ENCODE measurements around the gene LYRM4. TPM values are rescaled to one million over a fixed set of nuclear protein-coding genes. Genes with fewer than 3 reads are reported as not detected.

Gene LYRM4
- total RNA-seq, 2 experiments from 2014 or later, result 24.8 to 28.1 TPM

DNA sequence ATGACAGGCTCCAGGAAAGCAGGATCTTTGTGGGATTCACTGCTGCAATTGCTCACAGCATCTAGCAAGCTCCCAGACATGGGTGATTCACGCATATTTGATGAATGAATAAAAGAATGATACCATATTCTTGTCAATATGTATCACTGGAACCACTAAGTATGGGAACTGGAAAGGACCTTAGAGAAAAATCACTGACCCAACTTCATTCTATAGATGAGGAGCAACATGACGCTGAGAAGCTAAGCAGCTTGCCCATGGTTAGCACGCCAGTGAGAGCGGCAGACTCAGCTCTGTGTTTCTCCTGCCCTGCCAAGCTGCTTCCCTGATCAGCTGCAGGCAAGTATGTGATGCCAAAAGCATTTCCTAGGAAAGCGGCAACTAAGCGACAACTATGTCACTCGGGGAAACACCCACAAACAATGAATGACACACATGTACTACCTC lies 108.8 kb downstream of the LYRM4 start:
- Histone ChIP-seq H3K4me1 (ENCODE audit: insufficient read depth, low read length) (no peaks in the 10 kb centered on the region), H3K9me3 (ENCODE audit: control insufficient read depth in 1 of 2, insufficient read depth in 1 of 2, low read length in 2 of 2) (no peaks in the 10 kb centered on the region), H3K27ac (ENCODE audit: low read depth in 1 of 2, low read length in 2 of 2) (no peak overlapping the region), H3K27me3 (ENCODE audit: control insufficient read depth in 1 of 2, insufficient read depth in 2 of 2, low read length in 2 of 2) (no peaks in the 10 kb centered on the region), H3K36me3 (ENCODE audit: insufficient read depth, low read length) (no peaks in the 10 kb centered on the region), H3K4me3 (ENCODE audit: low read length) (no peak overlapping the region)
- intact Hi-C loops (cut with DNase I, micrococcal nuclease), result loop anchor here in 1 of 2 experiments (5.0 kb wide), 1 partner anchor 50 kb away; no protein-coding TSS in a partner anchor
- no peaks in the 10 kb centered on the region for H3K27me3 Mint-ChIP-seq
- no peaks in the 10 kb centered on the region for H3K4me1 Mint-ChIP-seq (ENCODE audit: low read depth)
- DNase-seq (no peak), ATAC-seq (ENCODE audit: poor library complexity) (no peak)
- no peaks in the 10 kb centered on the region for H3K36me3 Mint-ChIP-seq (ENCODE audit: low read depth)
- POLR2A ChIA-PET, result interaction anchor here (0.6 kb wide), 1 partner anchor 8 kb away, joined by 3 read pairs; no protein-coding TSS in a partner anchor
- no peak overlapping the region for H3K27ac Mint-ChIP-seq
- CTCF ChIA-PET, result no interaction called here
- H3K9me3 Mint-ChIP-seq, result no peaks in the 10 kb centered on the region
- H3K4me3 Mint-ChIP-seq, result no peak overlapping the region
- TF ChIP-seq, protein P1, sequence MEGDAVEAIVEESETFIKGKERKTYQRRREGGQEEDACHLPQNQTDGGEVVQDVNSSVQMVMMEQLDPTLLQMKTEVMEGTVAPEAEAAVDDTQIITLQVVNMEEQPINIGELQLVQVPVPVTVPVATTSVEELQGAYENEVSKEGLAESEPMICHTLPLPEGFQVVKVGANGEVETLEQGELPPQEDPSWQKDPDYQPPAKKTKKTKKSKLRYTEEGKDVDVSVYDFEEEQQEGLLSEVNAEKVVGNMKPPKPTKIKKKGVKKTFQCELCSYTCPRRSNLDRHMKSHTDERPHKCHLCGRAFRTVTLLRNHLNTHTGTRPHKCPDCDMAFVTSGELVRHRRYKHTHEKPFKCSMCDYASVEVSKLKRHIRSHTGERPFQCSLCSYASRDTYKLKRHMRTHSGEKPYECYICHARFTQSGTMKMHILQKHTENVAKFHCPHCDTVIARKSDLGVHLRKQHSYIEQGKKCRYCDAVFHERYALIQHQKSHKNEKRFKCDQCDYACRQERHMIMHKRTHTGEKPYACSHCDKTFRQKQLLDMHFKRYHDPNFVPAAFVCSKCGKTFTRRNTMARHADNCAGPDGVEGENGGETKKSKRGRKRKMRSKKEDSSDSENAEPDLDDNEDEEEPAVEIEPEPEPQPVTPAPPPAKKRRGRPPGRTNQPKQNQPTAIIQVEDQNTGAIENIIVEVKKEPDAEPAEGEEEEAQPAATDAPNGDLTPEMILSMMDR (IDR thresholded peaks at IDR 0.05), result no peak

DNA sequence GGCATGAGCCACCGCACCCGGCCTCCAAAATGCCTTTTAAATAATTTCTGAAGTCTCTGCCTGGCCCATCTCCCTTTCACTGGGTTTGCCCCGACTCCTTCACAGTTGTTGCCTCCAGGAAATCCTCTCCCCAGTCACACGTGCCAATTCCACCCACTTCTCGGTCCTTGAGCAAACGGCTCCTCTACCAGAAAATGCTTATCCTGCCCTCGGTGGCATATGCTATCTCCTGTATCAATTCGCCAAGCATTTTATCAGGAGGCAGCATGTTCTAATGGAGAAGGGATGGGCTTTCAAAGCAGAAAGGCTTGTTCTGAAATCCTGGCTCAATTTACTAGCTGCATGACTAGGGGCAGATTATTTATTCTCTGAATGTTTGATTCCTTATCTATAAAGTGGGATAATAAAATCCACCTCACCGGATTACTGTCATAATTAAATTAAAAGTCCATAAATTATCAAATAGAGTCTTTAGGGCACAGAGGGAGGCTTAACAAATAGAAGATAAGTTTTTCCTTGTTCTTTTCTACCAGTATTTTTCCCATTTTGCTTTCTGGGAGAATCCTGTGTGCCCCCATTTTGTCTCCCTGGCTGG lies 109.3 kb downstream of the LYRM4 start:
- Mint-ChIP-seq H3K9me3 (no peaks in the 10 kb centered on the region), H3K27ac (no peak overlapping the region), H3K27me3 (no peaks in the 10 kb centered on the region), H3K4me1 (ENCODE audit: low read depth) (no peaks in the 10 kb centered on the region), H3K4me3 (no peak overlapping the region), H3K36me3 (ENCODE audit: low read depth) (no peaks in the 10 kb centered on the region)
- H3K27me3 ChIP-seq (ENCODE audit: control insufficient read depth in 1 of 2, insufficient read depth in 2 of 2, low read length in 2 of 2), result no peaks in the 10 kb centered on the region
- CTCF ChIA-PET, result no interaction called here
- no peak overlapping the region for H3K27ac ChIP-seq (ENCODE audit: low read depth in 1 of 2, low read length in 2 of 2)
- ATAC-seq (ENCODE audit: poor library complexity) (no peak), DNase-seq (no peak)
- intact Hi-C loops (cut with DNase I, micrococcal nuclease), result loop anchor here in 1 of 2 experiments (5.0 kb wide), 1 partner anchor 51 kb away; no protein-coding TSS in a partner anchor
- no peaks in the 10 kb centered on the region for H3K4me1 ChIP-seq (ENCODE audit: insufficient read depth, low read length)
- POLR2A ChIA-PET, result interaction anchor here (0.6 kb wide), 1 partner anchor 9 kb away, joined by 3 read pairs; no protein-coding TSS in a partner anchor
- no peaks in the 10 kb centered on the region for H3K9me3 ChIP-seq (ENCODE audit: control insufficient read depth in 1 of 2, insufficient read depth in 1 of 2, low read length in 2 of 2)
- TF ChIP-seq, protein P1 (IDR thresholded peaks at IDR 0.05), result no peak
- H3K36me3 ChIP-seq (ENCODE audit: insufficient read depth, low read length), result no peaks in the 10 kb centered on the region
- H3K4me3 ChIP-seq (ENCODE audit: low read length), result no peak overlapping the region

DNA sequence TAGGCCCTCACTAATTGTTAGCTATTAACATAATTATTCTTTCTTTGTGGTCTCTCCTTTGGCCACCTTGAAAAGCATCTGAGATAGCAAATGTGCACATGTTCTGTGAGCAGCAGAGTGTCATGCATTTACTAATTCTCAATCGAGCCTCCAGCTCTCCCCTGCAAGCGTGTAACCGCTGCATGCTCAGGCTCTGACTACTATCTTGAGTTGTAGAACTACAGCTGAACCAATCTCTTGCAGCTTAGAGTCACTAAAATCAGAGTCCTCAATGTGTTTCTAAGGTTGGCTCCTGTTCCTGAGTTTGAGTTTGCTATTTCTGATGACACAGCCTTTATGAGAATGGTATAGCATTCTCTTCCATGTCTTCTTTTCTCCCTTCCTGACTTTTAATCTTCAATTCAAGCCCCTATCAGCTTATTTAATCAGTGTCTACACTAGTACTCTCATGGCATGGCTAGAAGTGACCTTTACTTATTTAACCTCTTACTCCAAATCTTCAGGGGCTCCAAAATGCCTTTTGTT lies 110.1 kb downstream of the LYRM4 start:
- Mint-ChIP-seq H3K36me3 (ENCODE audit: low read depth) (no peaks in the 10 kb centered on the region), H3K9me3 (no peaks in the 10 kb centered on the region), H3K27ac (no peak overlapping the region), H3K4me1 (ENCODE audit: low read depth) (no peaks in the 10 kb centered on the region), H3K27me3 (no peaks in the 10 kb centered on the region), H3K4me3 (no peak overlapping the region)
- H3K4me3 ChIP-seq (ENCODE audit: low read length), result no peak overlapping the region
- TF ChIP-seq, protein P1 (IDR thresholded peaks at IDR 0.05), result no peak
- no peaks in the 10 kb centered on the region for H3K36me3 ChIP-seq (ENCODE audit: insufficient read depth, low read length)
- no peaks in the 10 kb centered on the region for H3K9me3 ChIP-seq (ENCODE audit: control insufficient read depth in 1 of 2, insufficient read depth in 1 of 2, low read length in 2 of 2)
- no peaks in the 10 kb centered on the region for H3K4me1 ChIP-seq (ENCODE audit: insufficient read depth, low read length)
- H3K27ac ChIP-seq (ENCODE audit: low read depth in 1 of 2, low read length in 2 of 2), result no peak overlapping the region
- CTCF ChIA-PET, result interaction anchor here (0.7 kb wide), 1 partner anchor 16 kb away, joined by 3 read pairs; no protein-coding TSS in a partner anchor
- ATAC-seq (ENCODE audit: poor library complexity), result no peak
- no peaks in the 10 kb centered on the region for H3K27me3 ChIP-seq (ENCODE audit: control insufficient read depth in 1 of 2, insufficient read depth in 2 of 2, low read length in 2 of 2)
- no peak for DNase-seq
- POLR2A ChIA-PET, result no interaction called here
- intact Hi-C loops (cut with DNase I, micrococcal nuclease), result loop anchor here in 1 of 2 experiments (5.0 kb wide), 1 partner anchor 52 kb away; no protein-coding TSS in a partner anchor

All from CD4-positive, alpha-beta T cell (primary cell).